Suprapubic skin (tissue), 4 donors: ENCODE data around the gene SH2D2A. TPM values are rescaled to one million over a fixed set of nuclear protein-coding genes. Genes with fewer than 3 reads are reported as not detected.

Source experiments
- DNase-seq, 2 donors: peaks; one replicate each; pipeline ENCODE4 v3.0.0-alpha.2; 2019; ENCODE audit warnings: low spot score in 2 of 2
- H3K27ac ChIP-seq: fragments of 200-600 bp; sonication (generic); one replicate; pipeline ENCODE4 v1.5.1; 2019
- H3K27me3 ChIP-seq: fragments of 200-600 bp; sonication (generic); one replicate; pipeline ENCODE4 v1.5.1; 2019
- H3K36me3 ChIP-seq: fragments of 200-600 bp; sonication (generic); one replicate; pipeline ENCODE4 v1.5.1; 2019
- H3K4me1 ChIP-seq: fragments of 200-600 bp; sonication (generic); one replicate; pipeline ENCODE4 v1.5.1; 2019
- H3K4me3 ChIP-seq: fragments of 200-600 bp; sonication (generic); one replicate; pipeline ENCODE4 v1.5.1; 2019; ENCODE audit warnings: mild to moderate bottlenecking
- H3K9me3 ChIP-seq: fragments of 200-600 bp; sonication (generic); one replicate; pipeline ENCODE4 v1.5.1; 2019
- EP300 ChIP-seq: sonication (generic); formaldehyde crosslinking; IDR thresholded peaks from one replicate; pipeline ENCODE4 v1.6.1; 2017; ENCODE audit warnings: antibody characterized with exemption
- POLR2A ChIP-seq, 2 donors: fragments of 450-650 bp; IDR thresholded peaks; one replicate each; pipeline ENCODE4 v1.6.1; 2017; ENCODE audit warnings: antibody characterized with exemption in 2 of 2, mild to moderate bottlenecking in 2 of 2, moderate library complexity in 2 of 2
- POLR2AphosphoS5 ChIP-seq, 3 donors: sonication (generic); formaldehyde crosslinking; IDR thresholded peaks; one replicate each; pipeline ENCODE4 v1.6.1; 2017; ENCODE audit warnings: antibody characterized with exemption in 3 of 3
- WGBS: methylation state at CpG from one replicate; pipeline ENCODE4 v1.1.5; 2018; 5-methylcytosine and 5-hydroxymethylcytosine counted together
- total RNA-seq, 4 donors: library from RNA; depleted of rRNA; stranded (reverse); fragments of >200 nt; gene quantifications; one replicate each; pipeline ENCODE4 v1.1.0, GENCODE V29; 2016
- TF ChIP-seq, protein P1 (sequence below), 2 donors: fragments of 200-600 bp in 1 of 2; fragments of 450-650 bp in 1 of 2; sonication (generic) in 1 of 2; IDR thresholded peaks; one replicate each; pipeline ENCODE4 v1.5.1; 2016 to 2019; ENCODE audit warnings: antibody characterized with exemption in 2 of 2, mild to moderate bottlenecking in 1 of 2, moderate library complexity in 1 of 2

The SH2D2A gene
- total RNA-seq, 4 donors from 2014 or later: 0.29 to 0.48 TPM; not detected in 2

DNA sequence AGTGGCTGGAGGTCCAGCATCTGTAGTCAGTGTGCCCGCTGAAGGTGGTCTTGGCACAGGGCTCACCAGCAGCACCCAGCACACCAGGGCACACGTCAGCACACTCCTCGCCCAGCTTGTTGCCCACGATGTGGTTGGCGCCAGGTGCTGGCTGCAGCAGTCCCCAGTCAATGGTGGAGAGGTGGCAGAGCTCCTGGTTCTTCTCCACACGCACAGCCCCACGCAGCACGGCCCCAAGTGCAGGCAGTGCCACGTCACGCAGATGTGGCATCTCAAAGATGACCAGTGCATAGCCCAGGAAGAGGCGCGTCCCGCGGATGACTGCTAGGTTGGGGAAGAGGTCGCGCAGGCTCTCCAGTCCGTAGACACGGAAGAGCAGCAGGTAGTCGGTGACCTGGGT lies 37.1 kb upstream of the SH2D2A start:
- TF ChIP-seq EP300 (no peak), POLR2AphosphoS5 (IDR thresholded peaks at IDR 0.05) (no peak), POLR2A (IDR thresholded peaks at IDR 0.05) (no peak)
- TF ChIP-seq, protein P1, sequence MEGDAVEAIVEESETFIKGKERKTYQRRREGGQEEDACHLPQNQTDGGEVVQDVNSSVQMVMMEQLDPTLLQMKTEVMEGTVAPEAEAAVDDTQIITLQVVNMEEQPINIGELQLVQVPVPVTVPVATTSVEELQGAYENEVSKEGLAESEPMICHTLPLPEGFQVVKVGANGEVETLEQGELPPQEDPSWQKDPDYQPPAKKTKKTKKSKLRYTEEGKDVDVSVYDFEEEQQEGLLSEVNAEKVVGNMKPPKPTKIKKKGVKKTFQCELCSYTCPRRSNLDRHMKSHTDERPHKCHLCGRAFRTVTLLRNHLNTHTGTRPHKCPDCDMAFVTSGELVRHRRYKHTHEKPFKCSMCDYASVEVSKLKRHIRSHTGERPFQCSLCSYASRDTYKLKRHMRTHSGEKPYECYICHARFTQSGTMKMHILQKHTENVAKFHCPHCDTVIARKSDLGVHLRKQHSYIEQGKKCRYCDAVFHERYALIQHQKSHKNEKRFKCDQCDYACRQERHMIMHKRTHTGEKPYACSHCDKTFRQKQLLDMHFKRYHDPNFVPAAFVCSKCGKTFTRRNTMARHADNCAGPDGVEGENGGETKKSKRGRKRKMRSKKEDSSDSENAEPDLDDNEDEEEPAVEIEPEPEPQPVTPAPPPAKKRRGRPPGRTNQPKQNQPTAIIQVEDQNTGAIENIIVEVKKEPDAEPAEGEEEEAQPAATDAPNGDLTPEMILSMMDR (IDR thresholded peaks at IDR 0.05): no peak
- no peak overlapping the region for H3K4me3 ChIP-seq
- H3K27me3 ChIP-seq: peaks cover 49% of the 10 kb centered on the region
- peaks cover 9% of the 10 kb centered on the region for H3K4me1 ChIP-seq
- H3K36me3 ChIP-seq: no peaks in the 10 kb centered on the region
- 94% methylated on average over 14 of the region's 19 CpGs for WGBS
- no peak for DNase-seq
- H3K9me3 ChIP-seq: no peaks in the 10 kb centered on the region
- no peak overlapping the region for H3K27ac ChIP-seq

DNA sequence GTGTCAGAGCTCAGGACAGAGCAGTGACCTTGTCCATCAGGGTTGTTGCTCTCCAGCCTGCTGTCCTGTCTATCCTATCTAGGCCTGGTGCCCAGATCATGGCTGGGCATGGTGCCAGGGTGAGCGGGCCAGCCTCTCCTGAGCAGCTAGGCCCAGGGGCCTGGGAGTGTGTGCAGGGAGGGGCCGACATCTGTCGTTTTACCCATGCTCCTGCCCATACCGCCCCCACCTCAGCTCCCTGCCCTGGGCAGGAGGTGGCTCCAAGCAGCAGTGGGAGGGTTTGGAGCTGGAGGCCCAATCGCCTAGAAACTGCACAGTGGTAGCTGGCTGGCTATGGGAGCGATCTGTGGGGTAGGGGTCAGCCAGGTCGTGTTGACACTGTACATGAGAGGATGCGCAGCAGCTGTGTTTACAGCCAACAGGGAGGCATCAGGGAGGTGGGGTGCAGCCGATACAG lies 35.8 kb upstream of the SH2D2A start:
- Histone ChIP-seq H3K9me3 (no peaks in the 10 kb centered on the region), H3K4me1 (peaks cover 11% of the 10 kb centered on the region), H3K4me3 (no peak overlapping the region), H3K27ac (no peak overlapping the region), H3K27me3 (peaks cover 49% of the 10 kb centered on the region), H3K36me3 (no peaks in the 10 kb centered on the region)
- no peak for DNase-seq
- WGBS: 67% methylated on average over 1 of the region's 9 CpGs
- TF ChIP-seq POLR2A (IDR thresholded peaks at IDR 0.05): no peak
- TF ChIP-seq, protein P1 (IDR thresholded peaks at IDR 0.05): no peak
- no peak for TF ChIP-seq POLR2AphosphoS5 (IDR thresholded peaks at IDR 0.05)
- TF ChIP-seq EP300: no peak

DNA sequence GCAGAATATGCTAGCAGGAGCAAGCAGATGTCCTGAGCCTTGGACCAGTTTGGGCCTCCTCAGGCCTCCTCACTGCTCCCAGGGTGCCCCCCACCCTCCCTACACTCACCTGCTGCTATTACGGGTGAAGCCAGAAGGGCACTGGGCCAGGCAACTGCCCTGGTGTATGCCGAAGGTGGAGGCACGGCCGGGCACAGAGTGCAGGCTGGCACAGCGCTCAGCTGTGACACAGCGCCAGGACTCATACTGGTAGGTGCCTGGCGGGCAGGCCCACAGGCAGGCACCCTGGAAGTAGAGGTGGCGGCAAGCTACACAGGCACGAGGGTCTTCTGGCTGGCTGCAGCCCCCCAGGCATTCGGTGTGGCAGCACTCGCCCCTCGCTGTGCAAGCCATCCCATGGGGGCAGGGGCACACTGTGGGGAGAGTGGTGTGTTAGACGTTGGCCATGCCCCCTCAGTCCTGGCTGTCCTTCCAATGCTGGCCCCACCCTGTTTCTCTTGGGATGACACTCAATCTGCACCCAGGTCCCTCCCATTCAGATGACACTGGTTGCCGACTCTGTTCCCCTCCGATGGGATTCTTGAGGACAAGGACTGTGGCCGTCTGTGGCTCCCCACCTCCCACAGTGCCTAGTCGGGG lies 35.2 kb upstream of the SH2D2A start:
- no peak for DNase-seq
- WGBS: 30% methylated on average over 5 of the region's 17 CpGs
- Histone ChIP-seq H3K27me3 (peaks cover 50% of the 10 kb centered on the region), H3K4me1 (peaks cover 11% of the 10 kb centered on the region), H3K27ac (no peak overlapping the region), H3K4me3 (no peak overlapping the region), H3K9me3 (no peaks in the 10 kb centered on the region), H3K36me3 (no peaks in the 10 kb centered on the region)
- TF ChIP-seq POLR2AphosphoS5 (IDR thresholded peaks at IDR 0.05) (no peak), EP300 (no peak), POLR2A (IDR thresholded peaks at IDR 0.05) (no peak)
- TF ChIP-seq, protein P1 (IDR thresholded peaks at IDR 0.05): no peak

DNA sequence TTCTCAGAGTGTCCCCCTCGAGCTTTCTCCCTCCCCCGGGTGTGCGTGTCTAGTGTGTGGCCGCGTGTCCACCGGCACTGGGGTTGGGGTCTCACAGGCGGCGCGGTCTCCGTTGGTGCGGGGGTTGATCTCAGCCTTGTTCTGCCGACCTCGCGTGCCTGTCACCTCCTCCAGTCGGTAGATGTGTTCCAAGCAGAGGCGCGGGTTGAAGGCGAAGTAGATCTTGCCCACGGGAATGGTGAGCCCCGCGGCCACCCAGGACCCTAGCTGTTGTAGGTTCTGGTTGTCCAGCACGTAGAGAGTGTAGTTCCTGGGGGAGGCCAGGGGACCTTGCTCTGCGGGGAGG lies 32.5 kb upstream of the SH2D2A start:
- Histone ChIP-seq H3K27ac (no peak overlapping the region), H3K36me3 (no peaks in the 10 kb centered on the region), H3K4me3 (no peak overlapping the region), H3K9me3 (no peaks in the 10 kb centered on the region), H3K27me3 (peaks cover 75% of the 10 kb centered on the region), H3K4me1 (peaks cover 24% of the 10 kb centered on the region)
- whole genome bisulfite sequencing: 80% methylated on average over 1 of the region's 23 CpGs
- DNase-seq: no peak
- TF ChIP-seq POLR2AphosphoS5 (IDR thresholded peaks at IDR 0.05) (no peak), EP300 (no peak), POLR2A (IDR thresholded peaks at IDR 0.05) (no peak)
- TF ChIP-seq, protein P1 (IDR thresholded peaks at IDR 0.05): no peak

DNA sequence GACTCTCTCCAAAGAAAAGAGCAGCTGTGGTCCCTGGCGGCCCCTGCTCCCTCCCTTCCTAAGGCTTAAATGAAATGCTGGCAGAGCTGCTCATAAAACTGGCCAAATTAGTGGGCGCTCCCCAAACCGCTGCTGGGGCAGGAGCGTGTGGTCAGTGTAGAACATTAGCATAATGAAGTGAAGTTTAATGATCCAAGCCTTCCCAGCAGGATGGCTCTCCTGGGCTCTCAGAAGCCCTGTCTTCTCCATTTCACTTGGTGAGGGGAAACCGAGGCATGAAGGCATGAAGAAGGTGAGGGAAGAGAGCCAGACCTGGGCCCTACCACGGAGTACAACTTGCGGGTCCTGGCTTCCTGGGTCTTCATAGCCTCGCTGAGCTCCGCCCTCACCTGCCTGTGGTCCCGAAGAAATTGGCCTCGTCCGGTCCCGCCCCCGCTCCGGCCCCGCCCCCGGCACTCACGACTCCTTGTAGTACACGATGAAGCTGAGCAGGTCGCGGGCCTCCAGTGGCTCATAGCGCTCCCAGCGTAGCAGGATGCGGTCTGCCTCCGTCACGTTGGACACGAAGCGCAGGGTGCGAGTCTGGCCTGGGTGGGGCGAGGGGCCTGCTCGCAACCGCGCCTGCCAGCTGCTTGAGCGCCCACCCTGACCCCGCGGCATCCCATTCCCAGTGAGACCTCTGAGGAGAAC lies 32.0 kb upstream of the SH2D2A start:
- Histone ChIP-seq H3K4me1 (peaks cover 24% of the 10 kb centered on the region), H3K27me3 (peaks cover 77% of the 10 kb centered on the region), H3K9me3 (no peaks in the 10 kb centered on the region), H3K36me3 (no peaks in the 10 kb centered on the region), H3K27ac (no peak overlapping the region), H3K4me3 (no peak overlapping the region)
- TF ChIP-seq POLR2AphosphoS5 (IDR thresholded peaks at IDR 0.05) (no peak), POLR2A (IDR thresholded peaks at IDR 0.05) (no peak), EP300 (no peak)
- TF ChIP-seq, protein P1 (IDR thresholded peaks at IDR 0.05): no peak
- DNase-seq: no peak
- 20% methylated on average over 11 of the region's 36 CpGs for WGBS
